ENCODE data around the gene C10orf120.

The C10orf120 gene

DNA sequence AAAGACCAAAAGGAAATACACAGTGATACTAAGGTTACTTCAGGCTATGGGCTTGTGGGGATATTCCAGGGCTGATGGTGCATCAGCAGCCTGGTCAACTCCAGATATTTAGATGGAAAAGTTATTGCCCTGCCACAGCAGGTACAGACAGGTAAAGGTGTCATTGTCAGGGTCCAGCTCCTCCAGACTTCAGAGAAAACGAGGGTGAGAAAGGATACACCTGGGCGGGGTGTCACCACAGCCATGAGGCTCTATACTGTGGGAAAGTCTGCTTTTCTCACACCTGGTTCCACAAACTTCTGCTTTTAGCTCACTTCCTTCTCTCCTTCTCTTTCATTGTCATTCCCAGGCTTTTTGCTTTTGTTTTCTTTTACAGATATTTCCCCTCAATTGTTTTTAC, 2.0 kb upstream of the C10orf120 start:
- DNase-seq (ENCODE audit: low read depth), result no peak
- TF ChIP-seq, protein P1, sequence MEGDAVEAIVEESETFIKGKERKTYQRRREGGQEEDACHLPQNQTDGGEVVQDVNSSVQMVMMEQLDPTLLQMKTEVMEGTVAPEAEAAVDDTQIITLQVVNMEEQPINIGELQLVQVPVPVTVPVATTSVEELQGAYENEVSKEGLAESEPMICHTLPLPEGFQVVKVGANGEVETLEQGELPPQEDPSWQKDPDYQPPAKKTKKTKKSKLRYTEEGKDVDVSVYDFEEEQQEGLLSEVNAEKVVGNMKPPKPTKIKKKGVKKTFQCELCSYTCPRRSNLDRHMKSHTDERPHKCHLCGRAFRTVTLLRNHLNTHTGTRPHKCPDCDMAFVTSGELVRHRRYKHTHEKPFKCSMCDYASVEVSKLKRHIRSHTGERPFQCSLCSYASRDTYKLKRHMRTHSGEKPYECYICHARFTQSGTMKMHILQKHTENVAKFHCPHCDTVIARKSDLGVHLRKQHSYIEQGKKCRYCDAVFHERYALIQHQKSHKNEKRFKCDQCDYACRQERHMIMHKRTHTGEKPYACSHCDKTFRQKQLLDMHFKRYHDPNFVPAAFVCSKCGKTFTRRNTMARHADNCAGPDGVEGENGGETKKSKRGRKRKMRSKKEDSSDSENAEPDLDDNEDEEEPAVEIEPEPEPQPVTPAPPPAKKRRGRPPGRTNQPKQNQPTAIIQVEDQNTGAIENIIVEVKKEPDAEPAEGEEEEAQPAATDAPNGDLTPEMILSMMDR (IDR thresholded peaks at IDR 0.05; ENCODE audit: control insufficient read depth, insufficient read depth, low read depth, low read length, missing control alignments), result no peak
- no peak overlapping the region for H3K4me3 ChIP-seq (ENCODE audit: control insufficient read depth, low read depth, low read length)

DNA sequence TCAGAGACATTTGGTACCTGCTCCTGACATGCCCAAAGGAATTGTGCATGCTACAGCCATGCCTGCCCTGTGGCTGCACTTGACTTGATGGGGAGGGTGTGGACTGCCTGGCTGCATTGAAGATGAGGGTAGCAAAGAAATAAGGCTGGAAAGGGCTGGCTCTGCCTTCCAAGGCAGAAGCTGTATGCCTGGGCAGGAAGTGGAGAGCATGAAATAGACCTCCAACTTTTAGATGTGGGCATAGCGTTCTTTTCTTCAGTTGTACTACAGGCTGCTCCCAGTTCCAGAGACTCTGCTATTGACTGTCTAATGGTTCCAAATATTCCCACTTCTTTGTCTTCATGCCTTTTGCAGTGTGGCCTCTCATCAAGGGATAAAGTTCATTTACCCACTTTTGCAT, 3.0 kb downstream of the C10orf120 start:
- TF ChIP-seq, protein P1 (IDR thresholded peaks at IDR 0.05; ENCODE audit: control insufficient read depth, insufficient read depth, low read depth, low read length, missing control alignments), result no peak
- H3K4me3 ChIP-seq (ENCODE audit: control insufficient read depth, low read depth, low read length), result no peak overlapping the region
- DNase-seq (ENCODE audit: low read depth), result no peak

DNA sequence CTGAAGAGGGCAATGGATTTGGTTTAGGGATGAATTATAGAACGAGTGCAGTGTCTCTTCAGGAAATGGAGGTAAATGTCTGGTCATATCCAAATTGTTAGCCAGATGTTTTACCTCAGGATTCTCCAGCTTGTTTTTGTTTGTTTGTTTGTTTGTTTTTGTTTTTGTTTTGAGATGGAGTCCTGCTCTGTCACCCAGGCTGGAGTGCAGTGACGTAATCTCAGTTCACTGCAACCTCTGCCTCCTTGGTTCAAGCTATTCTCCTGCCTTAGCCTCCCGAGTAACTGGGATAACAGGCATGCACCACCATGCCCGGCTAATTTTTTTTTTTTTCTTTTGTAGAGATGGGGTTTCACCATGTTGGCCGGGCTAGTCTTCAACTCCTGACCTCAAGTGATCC, 6.9 kb downstream of the C10orf120 start:
- no peak overlapping the region for H3K4me3 ChIP-seq (ENCODE audit: control insufficient read depth, low read depth, low read length)
- TF ChIP-seq, protein P1 (IDR thresholded peaks at IDR 0.05; ENCODE audit: control insufficient read depth, insufficient read depth, low read depth, low read length, missing control alignments), result no peak
- DNase-seq (ENCODE audit: low read depth), result no peak

DNA sequence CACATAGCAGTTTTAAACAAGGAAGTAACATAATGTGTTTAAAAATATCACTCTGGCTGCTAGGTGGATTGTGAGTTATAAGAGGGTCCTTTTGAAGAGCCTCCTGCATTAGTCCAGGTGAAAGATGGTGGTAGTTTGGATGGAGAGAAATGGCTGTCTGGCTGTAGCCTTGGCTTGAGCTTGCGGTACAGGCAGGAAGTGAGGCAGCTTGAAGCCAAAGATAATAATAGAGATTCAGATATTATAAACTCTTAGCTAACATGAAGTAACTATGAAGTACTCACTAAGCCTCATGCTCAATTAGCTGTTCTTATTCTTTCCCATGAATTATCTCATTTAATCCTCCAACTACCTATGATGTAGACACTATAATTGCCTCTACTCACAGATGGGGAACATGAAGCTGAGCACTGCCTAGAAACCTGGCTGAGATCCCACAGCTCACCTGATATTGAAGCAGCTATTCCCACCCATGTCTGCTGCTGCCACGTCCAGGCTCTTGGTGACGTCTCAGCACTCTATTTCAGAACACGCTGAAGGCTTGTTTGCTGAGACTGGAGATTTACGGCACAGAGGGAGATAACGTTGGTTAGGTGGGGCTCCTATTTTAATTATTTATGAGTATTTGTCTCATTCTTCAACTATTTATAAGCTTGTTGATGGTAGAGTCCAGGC, 10.4 kb downstream of the C10orf120 start:
- no peak overlapping the region for H3K4me3 ChIP-seq (ENCODE audit: control insufficient read depth, low read depth, low read length)
- DNase-seq (ENCODE audit: low read depth), result no peak
- TF ChIP-seq, protein P1 (IDR thresholded peaks at IDR 0.05; ENCODE audit: control insufficient read depth, insufficient read depth, low read depth, low read length, missing control alignments), result no peak

DNA sequence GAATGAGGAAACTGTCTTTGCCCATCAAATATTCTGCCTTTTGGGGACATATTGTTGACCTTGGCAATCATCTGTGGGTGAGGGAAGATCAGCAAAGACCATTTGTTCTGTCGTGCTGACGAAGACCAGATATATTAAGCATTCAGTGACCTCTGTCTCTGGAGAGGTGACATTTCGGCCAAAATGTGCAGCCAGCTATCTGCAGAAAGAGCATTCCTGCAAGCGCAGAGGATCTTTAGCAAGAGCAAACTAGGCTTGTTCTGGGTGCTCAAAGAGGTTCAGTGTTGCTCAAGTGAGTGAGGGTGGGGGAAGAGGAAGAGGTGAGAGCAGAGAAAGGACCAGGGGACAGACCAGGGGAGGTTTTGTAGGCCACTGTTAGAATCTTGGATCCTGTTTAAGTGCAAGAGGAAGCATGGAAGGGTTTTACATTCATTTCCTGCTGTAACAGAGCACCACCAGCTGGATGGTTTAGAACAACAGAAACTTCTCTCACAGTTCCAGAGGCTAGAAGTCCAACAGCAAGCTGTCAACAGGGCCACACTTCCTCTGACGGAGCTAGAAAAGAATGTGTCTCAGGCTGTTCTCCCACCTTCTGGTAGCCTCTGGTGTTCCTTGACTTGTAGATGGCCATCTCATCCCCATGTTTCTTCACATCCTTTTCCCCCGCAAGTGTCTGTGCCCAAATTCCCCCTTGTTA, 11.2 kb downstream of the C10orf120 start:
- TF ChIP-seq, protein P1 (IDR thresholded peaks at IDR 0.05; ENCODE audit: control insufficient read depth, insufficient read depth, low read depth, low read length, missing control alignments), result no peak
- no peak for DNase-seq (ENCODE audit: low read depth)
- no peak overlapping the region for H3K4me3 ChIP-seq (ENCODE audit: control insufficient read depth, low read depth, low read length)

DNA sequence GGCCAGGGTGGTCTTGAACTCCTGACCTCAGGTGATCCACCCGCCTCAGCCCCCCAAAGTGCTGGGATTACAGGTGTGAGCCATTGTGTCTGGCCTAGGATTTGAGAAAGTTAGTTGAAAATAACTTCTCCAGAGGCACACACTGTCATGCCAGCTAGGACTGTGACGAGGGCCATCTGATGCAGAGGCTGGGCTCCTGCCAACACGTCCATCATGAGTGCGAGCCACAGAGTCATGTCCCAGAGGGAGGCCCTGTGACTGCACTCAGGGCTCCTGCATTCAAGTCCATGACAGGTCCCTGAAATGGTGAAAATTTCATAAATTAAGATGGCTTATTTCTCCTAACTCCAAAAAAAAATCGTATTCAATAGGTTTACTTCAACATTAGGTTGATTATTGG, 17.1 kb downstream of the C10orf120 start:
- TF ChIP-seq, protein P1 (IDR thresholded peaks at IDR 0.05; ENCODE audit: control insufficient read depth, insufficient read depth, low read depth, low read length, missing control alignments), result no peak
- H3K4me3 ChIP-seq (ENCODE audit: control insufficient read depth, low read depth, low read length), result no peak overlapping the region
- DNase-seq (ENCODE audit: low read depth), result no peak

Data from AG09309 (cell line).